Measurements from ENCODE around the gene CCNI2. TPM values are rescaled to one million over a fixed set of nuclear protein-coding genes. Genes with fewer than 3 reads are reported as not detected.

Gene CCNI2
- total and polyA plus RNA-seq, 11 donors = 0.11 to 0.50 (median 0.20) TPM; not detected in 8

- 29 to 42% (median 36%) methylated on average over 3 of the region's 3 CpGs for WGBS, 4 donors
- intact Hi-C loops (cut with DNase I) = no loop called here
- no peaks in the 10 kb centered on the region for H3K9me3 ChIP-seq
- H3K4me3 ChIP-seq = peak overlapping the region in 10 of 12 donors; percentile 31 to 61 (median 52)
- peaks cover 0 to 13% (median 9%) of the 10 kb centered on the region in 12 donors for H3K4me1 ChIP-seq
- peaks cover 0 to 4% (median 0%) of the 10 kb centered on the region in 9 donors for H3K36me3 ChIP-seq
- DNase-seq (no peak), ATAC-seq (no peak)
- H3K27me3 ChIP-seq = peaks cover 0 to 47% (median 10%) of the 10 kb centered on the region in 9 donors
- H3K27ac ChIP-seq = no peak overlapping the region
- TF ChIP-seq CTCF (IDR thresholded peaks at IDR 0.05) (no peak), POLR2A (IDR thresholded peaks at IDR 0.05) (no peak)
Measured at GRCh38 chr5:132746592-132746953, 653 bp upstream of the CCNI2 start.

GRCh38 chr5:132747616-132748440, 602 bp downstream of the CCNI2 start:
- peaks cover 0 to 43% (median 10%) of the 10 kb centered on the region in 9 donors for H3K27me3 ChIP-seq
- intact Hi-C loops (cut with DNase I) = no loop called here
- peaks cover 0 to 10% (median 0%) of the 10 kb centered on the region in 9 donors for H3K36me3 ChIP-seq
- DNase-seq (peak in 1 of 5 donors; percentile 60), ATAC-seq (peak in 1 of 4 donors; percentile 37)
- TF ChIP-seq POLR2A (IDR thresholded peaks at IDR 0.05) = no peak
- no peak for TF ChIP-seq CTCF (IDR thresholded peaks at IDR 0.05)
- H3K4me1 ChIP-seq = peaks cover 0 to 13% (median 9%) of the 10 kb centered on the region in 12 donors
- 29 to 40% (median 34%) methylated on average over 26 to 76 of the region's 76 CpGs for WGBS, 4 donors
- peak overlapping the region; percentile 29 to 61 (median 50) for H3K4me3 ChIP-seq
- H3K9me3 ChIP-seq = no peaks in the 10 kb centered on the region
- H3K27ac ChIP-seq = no peak overlapping the region

- intact Hi-C loops (cut with DNase I) = no loop called here
- peaks cover 0 to 43% (median 10%) of the 10 kb centered on the region in 9 donors for H3K27me3 ChIP-seq
- no peak for TF ChIP-seq POLR2A (IDR thresholded peaks at IDR 0.05)
- no peak for TF ChIP-seq CTCF (IDR thresholded peaks at IDR 0.05)
Measured at GRCh38 chr5:132748522-132749000, 1.3 kb downstream of the CCNI2 start.

GRCh38 chr5:132749506-132749905, 2.3 kb downstream of the CCNI2 start:
- ATAC-seq (no peak), DNase-seq (no peak)
- intact Hi-C loops (cut with DNase I) = no loop called here
- peaks cover 0 to 37% (median 4%) of the 10 kb centered on the region in 9 donors for H3K27me3 ChIP-seq
- H3K27ac ChIP-seq = no peak overlapping the region
- no peak for TF ChIP-seq POLR2A (IDR thresholded peaks at IDR 0.05)
- no peak for TF ChIP-seq CTCF (IDR thresholded peaks at IDR 0.05)
- H3K4me3 ChIP-seq = no peak overlapping the region
- H3K36me3 ChIP-seq = peaks cover 0 to 14% (median 0%) of the 10 kb centered on the region in 9 donors
- H3K9me3 ChIP-seq = no peaks in the 10 kb centered on the region
- H3K4me1 ChIP-seq = peaks cover 0 to 13% (median 9%) of the 10 kb centered on the region in 12 donors
- 94 to 99% (median 96%) methylated on average over 2 of the region's 2 CpGs for WGBS, 4 donors

More at GRCh38 chr5:132748522-132749000, 1.3 kb downstream of the CCNI2 start:
- peaks cover 0 to 10% (median 0%) of the 10 kb centered on the region in 9 donors for H3K36me3 ChIP-seq
- no peaks in the 10 kb centered on the region for H3K9me3 ChIP-seq
- H3K4me3 ChIP-seq = no peak overlapping the region
- DNase-seq = no peak
- 90 to 96% (median 94%) methylated on average over 9 to 10 of the region's 10 CpGs for WGBS, 4 donors
- no peak for ATAC-seq
- H3K27ac ChIP-seq = no peak overlapping the region
- peaks cover 0 to 13% (median 9%) of the 10 kb centered on the region in 12 donors for H3K4me1 ChIP-seq
